C4-2B (cell line): Measurements from ENCODE around the gene HRC.

Source experiments
- CTCF ChIP-seq: fragments of 450-650 bp; conservative IDR thresholded peaks from 2 replicates; pipeline ENCODE4 v1.5.1; 2017; ENCODE audit warnings: mild to moderate bottlenecking
- ZFX ChIP-seq: fragments of 450-650 bp; IDR thresholded peaks from 2 replicates; pipeline ENCODE4 v1.6.1; 2017

- TF ChIP-seq CTCF (no peak), ZFX (no peak)
These were observed 13.8 kb downstream of the HRC start for GRCh38 chr19:49141352-49141751.
